OCI-LY3 (cell line): ENCODE data around the gene DLX3.

Experiments used
- CTCF ChIP-seq: fragments of 200-600, 300-600 bp; sonication (generic); IDR thresholded peaks from 2 replicates; pipeline ENCODE4 v1.5.1; 2014; ENCODE audit warnings: antibody characterized with exemption, low read length, low read depth
- EZH2phosphoT487 ChIP-seq: fragments of 200-600 bp; shearing (Covaris generic); IDR thresholded peaks from 2 replicates; pipeline ENCODE4 v1.6.1; 2018; ENCODE audit warnings: antibody characterized with exemption, mixed run types, low read depth

GRCh38 chr17:50042211-50042610 lies 47.2 kb upstream of the DLX3 start:
- TF ChIP-seq CTCF (no peak), EZH2phosphoT487 (no peak)
